HepG2 (cell line): Measurements from ENCODE around the gene RPS17. TPM values are rescaled to one million over a fixed set of nuclear protein-coding genes. Genes with fewer than 3 reads are reported as not detected.

Experiments used
- CBX5 ChIP-seq: sonication (generic); formaldehyde crosslinking; IDR thresholded peaks from 2 replicates; pipeline ENCODE4 v1.4.0; 2020; ENCODE audit warnings: missing genetic modification reagents, borderline replicate concordance
- FUBP1 ChIP-seq: sonication (generic); formaldehyde crosslinking; IDR thresholded peaks from 2 replicates; pipeline ENCODE4 v1.5.1; 2020; ENCODE audit warnings: missing genetic modification reagents, mild to moderate bottlenecking, borderline replicate concordance
- IKZF5 ChIP-seq: IDR thresholded peaks from 2 replicates; pipeline ENCODE4 v1.6.1; 2018; ENCODE audit warnings: missing genetic modification reagents, mild to moderate bottlenecking, missing compliant biosample characterization
- KDM6A ChIP-seq: IDR thresholded peaks from 2 replicates; pipeline ENCODE4 v1.6.1; 2016; ENCODE audit warnings: low read depth
- SMAD3 ChIP-seq: sonication (generic); formaldehyde crosslinking; IDR thresholded peaks from 2 replicates; pipeline ENCODE4 v1.4.0; 2020; ENCODE audit warnings: missing genetic modification reagents
- SNAI1 ChIP-seq: sonication (generic); formaldehyde crosslinking; IDR thresholded peaks from 2 replicates; pipeline ENCODE4 v1.5.0; 2020; ENCODE audit warnings: mild to moderate bottlenecking, missing genetic modification reagents, borderline replicate concordance
- SOX13 ChIP-seq, 3 experiments: fragments of 450-650 bp in 1 of 3; sonication (generic) in 1 of 3; formaldehyde crosslinking in 1 of 3; IDR thresholded peaks in 2 of 3; conservative IDR thresholded peaks in 1 of 3; 2 replicates each; pipeline versions ENCODE4 v1.5.0 to v1.6.1; 2016 to 2020; ENCODE audit warnings: antibody characterized with exemption in 1 of 3, mild to moderate bottlenecking in 1 of 3, missing compliant biosample characterization in 1 of 3, missing genetic modification reagents in 1 of 3, moderate library complexity in 1 of 3
- SP140L ChIP-seq: sonication (generic); formaldehyde crosslinking; IDR thresholded peaks from 2 replicates; pipeline ENCODE4 v1.4.0; 2020; ENCODE audit warnings: missing genetic modification reagents, borderline replicate concordance
- TCF7 ChIP-seq: sonication (generic); IDR thresholded peaks from 2 replicates; pipeline ENCODE4 v1.6.1; 2016; ENCODE audit warnings: antibody characterized with exemption, low read depth
- TEAD3 ChIP-seq: optimal IDR thresholded peaks from 2 replicates; pipeline ENCODE3; 2016; ENCODE audit warnings: borderline replicate concordance
- YEATS2 ChIP-seq: sonication (generic); formaldehyde crosslinking; IDR thresholded peaks from 2 replicates; pipeline ENCODE4 v1.4.0; 2020; ENCODE audit warnings: missing genetic modification reagents, borderline replicate concordance
- ZMAT5 ChIP-seq: sonication (generic); formaldehyde crosslinking; IDR thresholded peaks from 2 replicates; pipeline ENCODE4 v1.5.0; 2020; ENCODE audit warnings: mild to moderate bottlenecking, low read depth, missing genetic modification reagents, borderline replicate concordance
- ZNF101 ChIP-seq: sonication (generic); formaldehyde crosslinking; IDR thresholded peaks from 2 replicates; pipeline ENCODE4 v1.4.0; 2020; ENCODE audit warnings: mild to moderate bottlenecking, low read depth, missing genetic modification reagents, borderline replicate concordance
- ZNF12 ChIP-seq: sonication (generic); formaldehyde crosslinking; IDR thresholded peaks from 2 replicates; pipeline ENCODE4 v1.5.0; 2020; ENCODE audit warnings: missing genetic modification reagents
- ZNF205 ChIP-seq: IDR thresholded peaks from 2 replicates; pipeline ENCODE4 v1.6.1; 2018; ENCODE audit warnings: missing biosample characterization, missing genetic modification reagents
- ZNF224 ChIP-seq: sonication (generic); formaldehyde crosslinking; IDR thresholded peaks from 2 replicates; pipeline ENCODE4 v1.5.0; 2020; ENCODE audit warnings: mild to moderate bottlenecking, missing genetic modification reagents
- ZNF383 ChIP-seq: sonication (generic); formaldehyde crosslinking; IDR thresholded peaks from 2 replicates; pipeline ENCODE4 v1.4.0; 2020; ENCODE audit warnings: missing genetic modification reagents, mild to moderate bottlenecking, borderline replicate concordance
- ZNF614 ChIP-seq: IDR thresholded peaks from 2 replicates; pipeline ENCODE4 v1.6.1; 2018; ENCODE audit warnings: missing biosample characterization, missing genetic modification reagents, inconsistent platforms, borderline replicate concordance
- ZNF776 ChIP-seq: sonication (generic); formaldehyde crosslinking; IDR thresholded peaks from 2 replicates; pipeline ENCODE4 v1.4.0; 2020; ENCODE audit warnings: mild to moderate bottlenecking, missing genetic modification reagents
- ZNF839 ChIP-seq: sonication (generic); formaldehyde crosslinking; IDR thresholded peaks from 2 replicates; pipeline ENCODE4 v1.4.0; 2020; ENCODE audit warnings: missing genetic modification reagents, mild to moderate bottlenecking, borderline replicate concordance
- polyA plus RNA-seq, 8 experiments: library from polyadenylated mRNA; depleted of rRNA in 3 of 8; stranded (reverse) in 7 of 8; unstranded in 1 of 8; fragments of >200 nt; fragmentation: Illumina TruSeq in 4 of 8; extraction: Trizol in 4 of 8; gene quantifications; 2 replicates each; pipeline versions ENCODE4 v1.2.1 to v1.2.3, GENCODE V29; 2011 to 2016; ENCODE audit warnings: low read depth in 4 of 8, missing spikeins in 1 of 8, mixed read lengths in 1 of 8; ENCODE audit not compliant: insufficient read depth in 1 of 8
- total RNA-seq, 5 experiments: library from RNA; depleted of rRNA; stranded (reverse); fragments of >200 nt; fragmentation: Illumina TruSeq; extraction: Trizol; gene quantifications; 2 replicates each; pipeline ENCODE4 v1.2.3, GENCODE V29; 2016; ENCODE audit warnings: low read depth in 1 of 5
- TF ChIP-seq, protein P1 (sequence below): sonication (generic); formaldehyde crosslinking; IDR thresholded peaks from 2 replicates; pipeline ENCODE4 v1.8.0; 2022; ENCODE audit warnings: mild to moderate bottlenecking, missing genetic modification reagents, moderate library complexity
- TF ChIP-seq, protein P2 (sequence below): sonication (generic); formaldehyde crosslinking; IDR thresholded peaks from 2 replicates; pipeline ENCODE4 v1.5.0; 2020; ENCODE audit warnings: mild to moderate bottlenecking, missing genetic modification reagents, moderate library complexity

RPS17 gene
- total and polyA plus RNA-seq, 2 of the 13 experiments (the other 11 are each of a cell fraction or from before 2014, with no cell fraction given), result 2,570 to 5,021 TPM

DNA sequence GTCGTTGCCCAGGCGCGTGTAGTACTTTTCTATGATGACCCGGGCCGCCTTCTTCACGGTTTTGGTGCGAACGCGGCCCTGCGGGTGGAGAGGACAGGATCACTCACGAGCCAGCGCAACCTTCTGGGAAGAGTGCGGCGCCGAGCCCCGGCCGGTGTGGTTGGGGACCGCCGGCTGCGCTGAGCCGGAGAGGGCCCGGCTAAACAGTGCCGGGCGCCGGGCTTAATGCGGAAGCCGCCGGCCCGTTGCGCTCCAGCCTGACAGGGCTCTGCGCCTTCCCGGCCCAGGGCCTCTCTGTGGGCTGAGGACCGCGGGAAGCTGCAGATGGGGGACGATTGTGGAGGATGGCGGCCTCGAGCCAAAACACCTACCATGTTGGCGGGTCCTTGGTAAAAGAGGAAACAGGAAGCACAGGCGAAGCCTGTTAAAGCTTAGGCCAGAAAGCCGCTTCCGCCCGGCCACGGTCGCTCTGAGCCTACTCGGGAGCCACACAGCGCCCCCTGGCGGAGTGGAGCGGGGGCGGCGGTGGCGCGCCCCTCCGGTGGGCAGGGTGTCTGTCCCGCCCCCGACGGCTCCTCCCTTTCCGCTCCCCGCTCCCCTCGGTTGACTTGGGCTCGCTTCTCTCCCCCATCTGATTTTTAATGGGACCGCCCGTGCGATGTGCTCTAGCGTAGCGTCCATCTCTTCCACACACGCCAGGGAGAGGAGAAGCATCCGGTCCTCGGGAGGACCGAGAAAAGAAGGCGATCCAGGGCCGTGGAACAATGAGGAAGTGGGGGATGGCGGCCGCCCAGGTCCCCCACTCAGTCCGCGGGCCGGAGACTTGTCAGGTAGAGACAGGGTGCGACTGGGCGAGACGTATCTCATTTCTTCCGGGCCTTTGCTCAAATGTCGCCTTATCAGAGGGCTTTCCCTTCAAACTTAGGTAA is at the start of gene RPS17 (continued):
- TF ChIP-seq, protein P1, sequence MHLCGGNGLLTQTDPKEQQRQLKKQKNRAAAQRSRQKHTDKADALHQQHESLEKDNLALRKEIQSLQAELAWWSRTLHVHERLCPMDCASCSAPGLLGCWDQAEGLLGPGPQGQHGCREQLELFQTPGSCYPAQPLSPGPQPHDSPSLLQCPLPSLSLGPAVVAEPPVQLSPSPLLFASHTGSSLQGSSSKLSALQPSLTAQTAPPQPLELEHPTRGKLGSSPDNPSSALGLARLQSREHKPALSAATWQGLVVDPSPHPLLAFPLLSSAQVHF (CRISPR knock-in tag), result peak; percentile 86
- TF ChIP-seq YEATS2 (peak; percentile 100), TEAD3 (peak; percentile 11), SNAI1 (CRISPR knock-in tag) (0 out of 2 replicates have a peak, but pooled peaks have one; percentile 59), ZNF839 (CRISPR knock-in tag) (no peak), ZMAT5 (CRISPR knock-in tag) (no peak), KDM6A (CRISPR knock-in tag) (no peak), ZNF12 (CRISPR knock-in tag) (peak; percentile 46; the same call in 1 of the 2 replicates), IKZF5 (CRISPR knock-in tag) (peak; percentile 97), ZNF383 (CRISPR knock-in tag) (no peak), ZNF224 (no peak; the same call in 1 of the 2 replicates), FUBP1 (CRISPR knock-in tag) (no peak), SMAD3 (CRISPR knock-in tag) (peak; percentile 62), ZNF101 (0 out of 2 replicates have a peak, but pooled peaks have one; percentile 23), ZNF776 (CRISPR knock-in tag) (0 out of 2 replicates have a peak, but pooled peaks have one; percentile 38), TCF7 (no peak), CBX5 (CRISPR knock-in tag) (peak; percentile 92; the same call in 1 of the 2 replicates), ZNF614 (peak; percentile 63), ZNF205 (CRISPR knock-in tag) (no peak; the same call in 1 of the 2 replicates), SP140L (CRISPR knock-in tag) (no peak; the same call in 1 of the 2 replicates), SOX13 (IDR thresholded peaks at IDR 0.05) (no peak; the same call in 1 of the 2 replicates), SOX13 (CRISPR knock-in tag; conservative IDR thresholded peaks at IDR 0.05 in 1 of 2, IDR thresholded peaks at IDR 0.05 in 1 of 2) (peak in 1 of 2 experiments; percentile 70; a peak in 1 of 4 replicates)
- TF ChIP-seq, protein P2, sequence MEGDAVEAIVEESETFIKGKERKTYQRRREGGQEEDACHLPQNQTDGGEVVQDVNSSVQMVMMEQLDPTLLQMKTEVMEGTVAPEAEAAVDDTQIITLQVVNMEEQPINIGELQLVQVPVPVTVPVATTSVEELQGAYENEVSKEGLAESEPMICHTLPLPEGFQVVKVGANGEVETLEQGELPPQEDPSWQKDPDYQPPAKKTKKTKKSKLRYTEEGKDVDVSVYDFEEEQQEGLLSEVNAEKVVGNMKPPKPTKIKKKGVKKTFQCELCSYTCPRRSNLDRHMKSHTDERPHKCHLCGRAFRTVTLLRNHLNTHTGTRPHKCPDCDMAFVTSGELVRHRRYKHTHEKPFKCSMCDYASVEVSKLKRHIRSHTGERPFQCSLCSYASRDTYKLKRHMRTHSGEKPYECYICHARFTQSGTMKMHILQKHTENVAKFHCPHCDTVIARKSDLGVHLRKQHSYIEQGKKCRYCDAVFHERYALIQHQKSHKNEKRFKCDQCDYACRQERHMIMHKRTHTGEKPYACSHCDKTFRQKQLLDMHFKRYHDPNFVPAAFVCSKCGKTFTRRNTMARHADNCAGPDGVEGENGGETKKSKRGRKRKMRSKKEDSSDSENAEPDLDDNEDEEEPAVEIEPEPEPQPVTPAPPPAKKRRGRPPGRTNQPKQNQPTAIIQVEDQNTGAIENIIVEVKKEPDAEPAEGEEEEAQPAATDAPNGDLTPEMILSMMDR (CRISPR knock-in tag), result peak; percentile 98
